Measurements from ENCODE around the gene GLTP. TPM values are rescaled to one million over a fixed set of nuclear protein-coding genes. Genes with fewer than 3 reads are reported as not detected.

Gene GLTP
- total RNA-seq, 1 experiment from 2014 or later: 25.8 TPM

DNA sequence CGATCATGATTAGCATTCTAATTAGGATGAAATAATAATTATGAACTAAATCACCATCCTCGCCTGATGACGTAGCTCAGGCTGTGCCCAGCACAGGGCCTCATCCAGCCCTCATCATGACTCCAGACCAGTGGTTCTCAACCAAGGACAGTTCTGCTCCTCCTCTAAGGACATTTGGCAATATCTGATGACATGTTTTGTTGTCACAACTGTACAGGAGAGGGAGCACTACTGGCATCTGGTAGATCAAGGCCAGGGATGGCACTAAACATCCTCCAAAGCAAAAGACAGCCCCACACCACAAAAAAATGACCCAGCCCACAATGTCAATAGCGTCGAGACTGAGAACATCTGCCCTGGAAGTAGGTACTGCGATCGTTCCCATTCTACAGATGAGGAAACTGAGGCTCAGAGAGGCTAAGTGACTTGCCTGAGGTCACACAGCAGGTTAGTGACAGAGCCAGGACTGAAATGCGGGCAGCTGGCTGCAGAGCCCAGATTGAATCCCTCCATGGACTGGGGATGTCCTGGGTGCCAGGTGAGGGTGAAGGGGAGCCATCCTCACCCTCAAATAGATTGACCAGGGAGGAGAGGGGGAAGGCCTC lies 62.6 kb downstream of the GLTP start:
- H3K9me3 Mint-ChIP-seq: no peaks in the 10 kb centered on the region
- no peak overlapping the region for H3K4me3 Mint-ChIP-seq
- H3K4me1 Mint-ChIP-seq: peaks cover 11% of the 10 kb centered on the region
- DNase-seq (ENCODE audit: low spot score) (no peak), ATAC-seq (no peak)
- no peaks in the 10 kb centered on the region for H3K27me3 Mint-ChIP-seq (ENCODE audit: low read depth)
- ChIA-PET CTCF (no interaction called here), POLR2A (no interaction called here)
- TF ChIP-seq JAZF1 (CRISPR knock-in tag; IDR thresholded peaks at IDR 0.05): no peak
- TF ChIP-seq, protein P1, sequence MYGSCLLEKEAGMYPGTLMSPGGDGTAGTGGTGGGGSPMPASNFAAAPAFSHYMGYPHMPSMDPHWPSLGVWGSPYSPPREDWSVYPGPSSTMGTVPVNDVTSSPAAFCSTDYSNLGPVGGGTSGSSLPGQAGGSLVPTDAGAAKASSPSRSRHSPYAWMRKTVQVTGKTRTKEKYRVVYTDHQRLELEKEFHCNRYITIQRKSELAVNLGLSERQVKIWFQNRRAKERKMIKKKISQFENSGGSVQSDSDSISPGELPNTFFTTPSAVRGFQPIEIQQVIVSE (CRISPR knock-in tag; IDR thresholded peaks at IDR 0.05; ENCODE audit: borderline replicate concordance): no peak
- no peak for TF ChIP-seq ELF4 (CRISPR knock-in tag; IDR thresholded peaks at IDR 0.05; ENCODE audit: low read depth)
- TF ChIP-seq, protein P2, sequence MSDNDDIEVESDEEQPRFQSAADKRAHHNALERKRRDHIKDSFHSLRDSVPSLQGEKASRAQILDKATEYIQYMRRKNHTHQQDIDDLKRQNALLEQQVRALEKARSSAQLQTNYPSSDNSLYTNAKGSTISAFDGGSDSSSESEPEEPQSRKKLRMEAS (CRISPR knock-in tag; IDR thresholded peaks at IDR 0.05): no peak
- no peak overlapping the region for H3K27ac Mint-ChIP-seq
- H3K36me3 Mint-ChIP-seq: no peaks in the 10 kb centered on the region

DNA sequence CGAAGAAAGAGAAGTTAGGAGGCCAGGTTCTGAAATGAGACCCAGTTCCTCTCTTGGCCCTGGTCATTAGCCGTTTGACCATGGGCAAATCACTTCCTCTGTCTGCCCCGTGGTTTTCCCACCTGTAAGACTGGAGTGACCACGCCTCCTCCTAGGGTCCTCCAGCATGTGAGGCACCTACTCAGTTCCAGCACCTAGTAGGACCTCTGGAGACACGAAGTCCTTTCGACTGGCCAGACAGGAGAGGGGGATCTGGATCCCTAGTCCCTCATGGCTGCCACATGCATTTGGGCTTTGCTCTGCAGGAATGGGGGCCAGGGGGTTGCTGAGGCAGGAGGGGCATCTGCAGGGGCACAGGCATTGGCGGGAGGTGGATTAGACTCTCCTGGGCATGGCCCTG lies 63.5 kb downstream of the GLTP start:
- Mint-ChIP-seq H3K36me3 (no peaks in the 10 kb centered on the region), H3K9me3 (no peaks in the 10 kb centered on the region), H3K4me3 (no peak overlapping the region), H3K27me3 (ENCODE audit: low read depth) (no peaks in the 10 kb centered on the region), H3K27ac (no peak overlapping the region), H3K4me1 (peaks cover 4% of the 10 kb centered on the region)
- CTCF ChIA-PET: interaction anchor here (0.8 kb wide), 1 partner anchor 29 kb away, joined by 3 read pairs; no protein-coding TSS in a partner anchor
- DNase-seq (ENCODE audit: low spot score) (no peak), ATAC-seq (no peak)
- POLR2A ChIA-PET: no interaction called here
- TF ChIP-seq CREB1 (CRISPR knock-in tag; IDR thresholded peaks at IDR 0.05) (no peak), ZBTB21 (CRISPR knock-in tag; IDR thresholded peaks at IDR 0.05; ENCODE audit: borderline replicate concordance) (no peak), ELF4 (CRISPR knock-in tag; IDR thresholded peaks at IDR 0.05; ENCODE audit: low read depth) (no peak), MXD4 (CRISPR knock-in tag; IDR thresholded peaks at IDR 0.05; ENCODE audit: borderline replicate concordance) (no peak), SMAD4 (CRISPR knock-in tag; IDR thresholded peaks at IDR 0.05) (no peak), NR3C1 (CRISPR knock-in tag; conservative IDR thresholded peaks at IDR 0.05; ENCODE audit: low read depth) (no peak), GABPB1 (CRISPR knock-in tag; IDR thresholded peaks at IDR 0.05) (no peak), IRF2 (CRISPR knock-in tag; IDR thresholded peaks at IDR 0.05; ENCODE audit: borderline replicate concordance, low read depth) (no peak), ZNF396 (CRISPR knock-in tag; IDR thresholded peaks at IDR 0.05; ENCODE audit: borderline replicate concordance) (no peak), ZNF219 (CRISPR knock-in tag; IDR thresholded peaks at IDR 0.05; ENCODE audit: borderline replicate concordance) (no peak), PRRX2 (CRISPR knock-in tag; IDR thresholded peaks at IDR 0.05) (no peak), ZNF671 (CRISPR knock-in tag; IDR thresholded peaks at IDR 0.05) (no peak)
- TF ChIP-seq, protein P3, sequence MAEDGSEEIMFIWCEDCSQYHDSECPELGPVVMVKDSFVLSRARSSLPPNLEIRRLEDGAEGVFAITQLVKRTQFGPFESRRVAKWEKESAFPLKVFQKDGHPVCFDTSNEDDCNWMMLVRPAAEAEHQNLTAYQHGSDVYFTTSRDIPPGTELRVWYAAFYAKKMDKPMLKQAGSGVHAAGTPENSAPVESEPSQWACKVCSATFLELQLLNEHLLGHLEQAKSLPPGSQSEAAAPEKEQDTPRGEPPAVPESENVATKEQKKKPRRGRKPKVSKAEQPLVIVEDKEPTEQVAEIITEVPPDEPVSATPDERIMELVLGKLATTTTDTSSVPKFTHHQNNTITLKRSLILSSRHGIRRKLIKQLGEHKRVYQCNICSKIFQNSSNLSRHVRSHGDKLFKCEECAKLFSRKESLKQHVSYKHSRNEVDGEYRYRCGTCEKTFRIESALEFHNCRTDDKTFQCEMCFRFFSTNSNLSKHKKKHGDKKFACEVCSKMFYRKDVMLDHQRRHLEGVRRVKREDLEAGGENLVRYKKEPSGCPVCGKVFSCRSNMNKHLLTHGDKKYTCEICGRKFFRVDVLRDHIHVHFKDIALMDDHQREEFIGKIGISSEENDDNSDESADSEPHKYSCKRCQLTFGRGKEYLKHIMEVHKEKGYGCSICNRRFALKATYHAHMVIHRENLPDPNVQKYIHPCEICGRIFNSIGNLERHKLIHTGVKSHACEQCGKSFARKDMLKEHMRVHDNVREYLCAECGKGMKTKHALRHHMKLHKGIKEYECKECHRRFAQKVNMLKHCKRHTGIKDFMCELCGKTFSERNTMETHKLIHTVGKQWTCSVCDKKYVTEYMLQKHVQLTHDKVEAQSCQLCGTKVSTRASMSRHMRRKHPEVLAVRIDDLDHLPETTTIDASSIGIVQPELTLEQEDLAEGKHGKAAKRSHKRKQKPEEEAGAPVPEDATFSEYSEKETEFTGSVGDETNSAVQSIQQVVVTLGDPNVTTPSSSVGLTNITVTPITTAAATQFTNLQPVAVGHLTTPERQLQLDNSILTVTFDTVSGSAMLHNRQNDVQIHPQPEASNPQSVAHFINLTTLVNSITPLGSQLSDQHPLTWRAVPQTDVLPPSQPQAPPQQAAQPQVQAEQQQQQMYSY (CRISPR knock-in tag; IDR thresholded peaks at IDR 0.05): no peak
- TF ChIP-seq, protein P4, sequence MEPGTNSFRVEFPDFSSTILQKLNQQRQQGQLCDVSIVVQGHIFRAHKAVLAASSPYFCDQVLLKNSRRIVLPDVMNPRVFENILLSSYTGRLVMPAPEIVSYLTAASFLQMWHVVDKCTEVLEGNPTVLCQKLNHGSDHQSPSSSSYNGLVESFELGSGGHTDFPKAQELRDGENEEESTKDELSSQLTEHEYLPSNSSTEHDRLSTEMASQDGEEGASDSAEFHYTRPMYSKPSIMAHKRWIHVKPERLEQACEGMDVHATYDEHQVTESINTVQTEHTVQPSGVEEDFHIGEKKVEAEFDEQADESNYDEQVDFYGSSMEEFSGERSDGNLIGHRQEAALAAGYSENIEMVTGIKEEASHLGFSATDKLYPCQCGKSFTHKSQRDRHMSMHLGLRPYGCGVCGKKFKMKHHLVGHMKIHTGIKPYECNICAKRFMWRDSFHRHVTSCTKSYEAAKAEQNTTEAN (CRISPR knock-in tag; IDR thresholded peaks at IDR 0.05): no peak
- TF ChIP-seq, protein P5, sequence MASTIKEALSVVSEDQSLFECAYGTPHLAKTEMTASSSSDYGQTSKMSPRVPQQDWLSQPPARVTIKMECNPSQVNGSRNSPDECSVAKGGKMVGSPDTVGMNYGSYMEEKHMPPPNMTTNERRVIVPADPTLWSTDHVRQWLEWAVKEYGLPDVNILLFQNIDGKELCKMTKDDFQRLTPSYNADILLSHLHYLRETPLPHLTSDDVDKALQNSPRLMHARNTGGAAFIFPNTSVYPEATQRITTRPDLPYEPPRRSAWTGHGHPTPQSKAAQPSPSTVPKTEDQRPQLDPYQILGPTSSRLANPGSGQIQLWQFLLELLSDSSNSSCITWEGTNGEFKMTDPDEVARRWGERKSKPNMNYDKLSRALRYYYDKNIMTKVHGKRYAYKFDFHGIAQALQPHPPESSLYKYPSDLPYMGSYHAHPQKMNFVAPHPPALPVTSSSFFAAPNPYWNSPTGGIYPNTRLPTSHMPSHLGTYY (CRISPR knock-in tag; IDR thresholded peaks at IDR 0.05): no peak
- TF ChIP-seq, protein P6, sequence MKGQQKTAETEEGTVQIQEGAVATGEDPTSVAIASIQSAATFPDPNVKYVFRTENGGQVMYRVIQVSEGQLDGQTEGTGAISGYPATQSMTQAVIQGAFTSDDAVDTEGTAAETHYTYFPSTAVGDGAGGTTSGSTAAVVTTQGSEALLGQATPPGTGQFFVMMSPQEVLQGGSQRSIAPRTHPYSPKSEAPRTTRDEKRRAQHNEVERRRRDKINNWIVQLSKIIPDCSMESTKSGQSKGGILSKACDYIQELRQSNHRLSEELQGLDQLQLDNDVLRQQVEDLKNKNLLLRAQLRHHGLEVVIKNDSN (CRISPR knock-in tag; IDR thresholded peaks at IDR 0.05): no peak
- TF ChIP-seq, protein P7, sequence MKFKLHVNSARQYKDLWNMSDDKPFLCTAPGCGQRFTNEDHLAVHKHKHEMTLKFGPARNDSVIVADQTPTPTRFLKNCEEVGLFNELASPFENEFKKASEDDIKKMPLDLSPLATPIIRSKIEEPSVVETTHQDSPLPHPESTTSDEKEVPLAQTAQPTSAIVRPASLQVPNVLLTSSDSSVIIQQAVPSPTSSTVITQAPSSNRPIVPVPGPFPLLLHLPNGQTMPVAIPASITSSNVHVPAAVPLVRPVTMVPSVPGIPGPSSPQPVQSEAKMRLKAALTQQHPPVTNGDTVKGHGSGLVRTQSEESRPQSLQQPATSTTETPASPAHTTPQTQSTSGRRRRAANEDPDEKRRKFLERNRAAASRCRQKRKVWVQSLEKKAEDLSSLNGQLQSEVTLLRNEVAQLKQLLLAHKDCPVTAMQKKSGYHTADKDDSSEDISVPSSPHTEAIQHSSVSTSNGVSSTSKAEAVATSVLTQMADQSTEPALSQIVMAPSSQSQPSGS (CRISPR knock-in tag; IDR thresholded peaks at IDR 0.05; ENCODE audit: borderline replicate concordance, low read depth): no peak
- TF ChIP-seq, protein P8, sequence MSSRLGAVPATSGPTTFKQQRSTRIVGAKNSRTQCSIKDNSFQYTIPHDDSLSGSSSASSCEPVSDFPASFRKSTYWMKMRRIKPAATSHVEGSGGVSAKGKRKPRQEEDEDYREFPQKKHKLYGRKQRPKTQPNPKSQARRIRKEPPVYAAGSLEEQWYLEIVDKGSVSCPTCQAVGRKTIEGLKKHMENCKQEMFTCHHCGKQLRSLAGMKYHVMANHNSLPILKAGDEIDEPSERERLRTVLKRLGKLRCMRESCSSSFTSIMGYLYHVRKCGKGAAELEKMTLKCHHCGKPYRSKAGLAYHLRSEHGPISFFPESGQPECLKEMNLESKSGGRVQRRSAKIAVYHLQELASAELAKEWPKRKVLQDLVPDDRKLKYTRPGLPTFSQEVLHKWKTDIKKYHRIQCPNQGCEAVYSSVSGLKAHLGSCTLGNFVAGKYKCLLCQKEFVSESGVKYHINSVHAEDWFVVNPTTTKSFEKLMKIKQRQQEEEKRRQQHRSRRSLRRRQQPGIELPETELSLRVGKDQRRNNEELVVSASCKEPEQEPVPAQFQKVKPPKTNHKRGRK (CRISPR knock-in tag; IDR thresholded peaks at IDR 0.05; ENCODE audit: borderline replicate concordance): no peak

Measured in WTC11 (cell line).